Urothelium cell line (cell line): Measurements from ENCODE around the gene PCDHAC2.

Experiments used
- DNase-seq: peaks from one replicate; pipeline ENCODE4 v3.0.0; 2011; ENCODE audit warnings: low spot score, mixed read lengths
- FAIRE-seq: peaks from 2 replicates; lab custom pipeline; 2011; peaks lifted over from hg19 to GRCh38; lab: Jason Lieb, UNC

The PCDHAC2 gene

DNA sequence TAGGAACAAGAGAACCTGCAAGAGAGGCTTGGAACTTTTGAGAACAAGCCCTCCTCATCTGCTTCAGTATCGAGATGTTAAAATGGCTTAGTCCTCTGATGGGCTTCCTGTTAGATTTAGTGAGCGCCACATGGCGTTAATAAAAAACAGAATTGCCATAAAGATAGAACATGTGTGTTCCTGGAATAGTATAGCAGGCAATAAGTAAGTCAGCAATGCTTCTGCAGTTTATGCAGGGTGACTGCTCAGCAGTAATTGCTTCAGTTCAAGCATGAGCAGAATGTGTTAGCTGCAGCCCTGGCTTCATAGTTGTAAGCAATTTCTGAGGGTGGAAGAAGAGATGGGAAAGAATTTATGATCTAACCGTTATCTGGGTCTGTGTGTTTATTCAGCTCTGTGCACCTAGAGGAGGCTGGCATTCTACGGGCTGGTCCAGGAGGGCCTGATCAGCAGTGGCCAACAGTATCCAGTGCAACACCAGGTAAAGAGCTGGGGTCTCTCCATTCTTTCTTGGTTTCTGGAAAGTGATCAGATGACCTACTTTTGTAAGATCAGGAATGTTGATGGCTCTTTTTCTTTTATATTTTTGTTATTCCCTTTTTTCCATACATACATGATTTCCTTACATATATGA is 15.9 kb downstream of the PCDHAC2 start:
- no peak for FAIRE-seq
- no peak for DNase-seq

DNA sequence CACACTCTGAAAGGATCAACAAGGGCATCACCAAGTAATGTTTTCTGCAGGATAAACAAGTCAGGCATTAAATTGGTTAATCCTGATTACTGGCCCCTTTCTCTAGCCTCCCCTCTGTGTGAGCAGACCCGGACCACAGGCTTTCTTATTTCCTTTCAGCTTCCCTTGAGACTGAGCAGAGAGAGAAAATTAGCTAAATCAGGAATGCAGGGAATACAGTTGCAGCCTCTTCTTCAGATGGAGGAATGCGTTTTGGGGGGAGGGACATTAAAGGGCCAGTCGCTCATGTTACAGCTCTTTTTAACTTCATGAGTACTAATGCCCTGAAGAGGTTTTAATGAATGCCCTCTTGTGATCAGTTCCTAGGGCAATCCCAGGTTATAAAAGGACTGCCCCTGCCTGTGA is 19.8 kb downstream of the PCDHAC2 start:
- no peak for DNase-seq
- no peak for FAIRE-seq

DNA sequence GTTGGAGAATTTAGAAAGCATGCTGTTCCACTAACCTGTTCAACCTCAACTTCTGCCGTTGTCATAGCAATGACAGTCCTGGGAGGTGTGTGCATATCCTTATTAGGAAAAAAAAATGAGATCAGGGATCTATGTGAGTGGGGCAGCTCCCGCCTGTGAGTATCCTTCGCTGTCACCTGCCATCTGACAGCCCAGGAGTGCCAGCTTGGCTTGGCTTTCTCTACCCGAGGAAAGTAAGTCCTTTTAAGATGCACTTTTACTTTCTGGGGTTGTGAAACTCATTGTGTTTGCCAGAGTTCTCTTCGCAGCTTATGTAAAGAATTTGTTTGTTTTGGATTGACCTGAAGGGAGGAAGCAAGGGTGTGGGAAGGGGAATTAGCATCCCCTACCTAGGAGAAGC is 21.8 kb downstream of the PCDHAC2 start:
- DNase-seq = no peak
- no peak for FAIRE-seq

DNA sequence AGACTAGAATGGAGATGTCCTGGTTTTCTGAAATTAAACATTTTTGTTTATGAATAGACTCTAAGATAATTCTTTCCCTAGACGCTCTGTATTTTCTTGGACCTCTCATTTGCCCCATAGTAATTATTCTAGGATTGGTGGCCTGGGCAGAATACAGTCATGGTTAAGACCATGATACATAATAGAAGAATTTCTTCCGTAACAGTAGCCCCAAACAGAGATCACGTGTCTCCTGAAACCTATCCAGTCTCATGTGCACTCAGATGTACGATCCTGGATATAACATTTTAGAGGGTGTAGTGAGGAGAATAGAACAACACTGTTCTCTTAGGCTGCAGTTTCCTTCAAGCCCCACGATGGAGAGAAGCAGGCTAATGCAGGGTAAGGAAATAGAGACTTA is 22.3 kb downstream of the PCDHAC2 start:
- DNase-seq (no peak), FAIRE-seq (no peak)

DNA sequence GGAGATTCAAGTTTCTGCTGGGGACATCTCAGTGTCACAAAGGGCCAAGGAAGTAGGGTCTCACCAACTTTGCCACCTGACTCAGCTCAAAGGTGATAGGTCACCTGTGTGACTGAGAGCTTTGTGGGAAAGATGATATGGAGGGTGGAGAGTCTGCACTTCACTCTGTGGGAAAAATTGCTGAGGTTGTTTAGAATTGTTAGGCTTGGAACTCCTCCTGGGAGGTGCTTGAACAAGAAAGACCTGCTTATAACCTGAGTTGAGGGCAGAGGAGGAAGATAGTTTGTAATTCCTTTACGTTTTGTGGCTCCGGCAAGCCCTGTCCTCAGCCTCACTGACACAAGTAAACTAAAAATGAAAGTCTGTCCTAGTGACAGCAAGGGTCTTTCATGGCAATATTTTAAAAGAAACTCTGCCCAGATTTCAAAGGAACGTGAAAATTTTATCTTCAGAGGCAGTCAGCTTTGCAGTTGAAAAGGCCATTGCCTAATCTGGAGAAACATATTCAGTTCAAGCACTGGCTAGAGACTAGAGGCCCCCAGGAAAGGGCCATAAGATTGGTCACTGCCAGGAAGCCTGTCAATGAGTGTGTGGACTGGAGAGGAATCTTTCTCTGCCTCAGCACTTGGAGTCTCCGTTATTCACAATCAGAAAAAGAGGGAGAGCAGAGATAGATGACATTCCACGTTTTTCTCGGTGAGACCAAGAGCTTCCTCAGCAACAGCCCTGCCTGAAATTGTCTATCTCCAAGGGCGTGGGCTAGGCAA is 23.2 kb downstream of the PCDHAC2 start:
- DNase-seq = no peak
- no peak for FAIRE-seq

DNA sequence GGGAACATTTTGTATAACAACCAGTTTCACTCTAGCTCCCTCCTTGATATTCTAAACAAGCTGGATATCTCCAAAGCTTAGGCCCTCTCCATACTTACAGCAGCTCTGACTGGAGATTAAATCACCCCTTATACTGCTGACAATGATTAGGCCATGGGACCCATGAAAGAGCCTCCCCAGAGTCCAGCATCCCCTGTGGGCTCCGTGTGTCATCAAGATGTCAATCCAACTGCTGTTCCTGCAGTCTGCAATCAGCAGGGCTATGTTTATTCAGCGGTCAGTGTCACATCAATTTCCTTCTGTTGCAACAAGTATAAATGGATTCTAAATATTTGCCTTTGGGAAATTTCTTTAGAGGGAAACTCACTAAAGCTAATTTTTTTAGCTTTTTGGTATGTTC is 26.6 kb downstream of the PCDHAC2 start:
- FAIRE-seq (no peak), DNase-seq (no peak)

DNA sequence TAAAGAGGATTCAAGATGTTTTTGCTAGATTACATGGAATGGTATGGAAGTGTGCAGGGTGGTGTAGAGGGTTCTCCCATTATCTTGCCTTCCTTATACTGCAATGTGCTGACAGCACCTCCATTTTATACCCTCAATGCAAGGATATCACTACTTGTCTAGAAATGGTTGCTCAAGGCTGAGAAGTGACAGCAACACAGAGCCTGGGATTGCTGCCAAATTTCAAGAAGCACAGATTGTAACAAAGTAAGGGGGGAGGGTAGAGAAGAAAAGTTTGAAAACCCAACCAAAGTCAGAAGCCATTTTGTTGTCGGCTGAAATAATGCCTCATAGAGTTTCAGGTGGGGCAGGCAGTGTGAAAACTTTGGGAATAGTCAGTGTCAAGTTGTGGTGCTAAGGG is 29.8 kb downstream of the PCDHAC2 start:
- FAIRE-seq = no peak
- no peak for DNase-seq

DNA sequence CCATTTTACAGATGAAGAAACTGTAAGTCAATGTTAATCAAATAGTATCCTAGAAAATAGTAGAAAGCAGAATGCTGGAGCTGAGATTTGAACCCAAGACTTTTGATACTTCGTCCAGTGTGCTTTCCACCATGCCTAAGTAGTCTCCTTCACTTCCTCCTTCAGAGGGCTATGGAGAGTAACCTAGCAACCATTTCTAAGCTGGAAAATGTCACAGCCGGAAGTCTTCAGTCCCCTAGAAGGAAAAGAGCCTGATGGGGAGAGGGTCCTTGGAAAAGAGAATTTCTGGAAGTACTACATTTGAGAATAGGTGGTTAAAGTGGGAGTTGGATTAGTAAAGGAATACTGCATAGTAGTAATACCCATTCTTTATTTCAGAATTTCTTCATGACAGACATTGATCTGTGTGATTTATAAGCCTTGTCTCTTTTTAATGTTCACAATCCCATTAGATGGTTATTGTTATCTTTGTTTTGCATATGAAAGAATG is 32.7 kb downstream of the PCDHAC2 start:
- DNase-seq = no peak
- FAIRE-seq = no peak

DNA sequence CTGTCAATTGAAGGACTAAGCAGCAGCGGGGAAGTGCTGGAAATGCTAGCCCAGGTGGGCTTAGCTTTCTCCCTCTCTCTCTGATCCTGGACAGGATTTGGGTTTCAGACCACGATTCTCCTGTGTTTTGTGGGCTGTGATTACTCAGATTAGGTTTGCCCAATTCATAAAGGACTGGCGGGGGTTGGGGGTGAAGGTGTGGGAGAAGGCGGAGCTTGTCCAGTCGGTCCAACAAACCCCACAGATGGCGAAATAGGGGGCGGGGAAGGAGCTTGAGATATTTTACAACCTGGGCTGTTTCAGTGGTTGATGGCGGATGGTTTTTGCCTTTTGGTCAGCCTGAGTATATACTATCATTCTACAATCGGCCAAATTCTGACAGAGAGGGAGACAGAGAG is 35.2 kb downstream of the PCDHAC2 start:
- peak; percentile 33 for DNase-seq
- FAIRE-seq = no peak

DNA sequence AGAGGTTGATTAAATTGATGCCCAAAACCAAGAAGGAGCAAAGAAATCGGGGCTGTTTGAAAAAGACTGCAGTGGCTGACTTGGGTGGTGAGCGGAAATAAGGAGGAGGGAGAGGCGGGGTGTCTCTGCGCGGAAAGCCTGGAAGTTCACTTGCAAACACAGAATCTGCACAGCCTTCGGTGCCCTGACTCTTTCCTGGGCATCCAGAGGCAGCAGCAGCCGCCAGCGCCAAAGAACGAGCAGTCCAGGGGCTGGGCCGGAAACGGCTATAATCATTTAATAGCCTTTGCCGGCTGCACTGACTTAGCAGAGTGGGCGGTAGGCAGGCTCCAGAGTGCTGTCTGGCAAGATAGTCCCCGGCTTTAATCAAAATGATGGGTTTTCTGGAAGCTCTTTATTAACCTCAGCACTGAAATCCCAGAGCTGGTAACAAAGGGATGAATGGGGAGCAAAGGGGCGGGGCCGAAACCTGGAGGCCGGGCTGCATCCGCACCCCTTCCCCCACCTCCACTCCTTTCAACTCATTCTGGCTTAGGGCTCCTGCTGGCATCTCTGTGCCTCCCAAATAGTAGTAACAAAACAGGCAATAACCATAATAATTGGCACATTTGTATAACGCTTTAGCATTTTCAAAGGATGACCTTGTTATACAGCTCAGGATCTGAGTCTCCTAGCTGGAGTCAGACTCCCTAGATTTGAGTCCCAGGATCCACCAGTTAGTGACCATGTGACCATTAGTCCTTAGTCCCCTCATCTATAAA is 35.7 kb downstream of the PCDHAC2 start:
- peak; percentile 24 for DNase-seq
- FAIRE-seq = no peak

DNA sequence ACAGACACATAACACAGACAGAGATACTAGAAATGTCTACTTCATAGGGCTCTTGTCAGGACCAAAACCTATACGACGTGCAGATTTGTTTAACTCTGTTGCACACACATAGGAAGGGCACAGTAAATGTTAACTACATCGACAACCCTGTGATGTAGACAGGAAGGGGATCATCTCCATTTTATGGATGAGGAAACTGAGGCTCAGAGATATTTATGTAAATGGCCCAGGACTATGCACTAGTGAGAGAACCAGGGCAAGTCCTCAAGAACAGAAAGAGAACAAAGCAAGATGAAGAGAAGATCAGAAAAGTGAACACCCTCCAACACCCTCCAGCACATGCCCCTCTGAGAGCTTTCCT is 36.3 kb downstream of the PCDHAC2 start:
- DNase-seq = no peak
- no peak for FAIRE-seq

DNA sequence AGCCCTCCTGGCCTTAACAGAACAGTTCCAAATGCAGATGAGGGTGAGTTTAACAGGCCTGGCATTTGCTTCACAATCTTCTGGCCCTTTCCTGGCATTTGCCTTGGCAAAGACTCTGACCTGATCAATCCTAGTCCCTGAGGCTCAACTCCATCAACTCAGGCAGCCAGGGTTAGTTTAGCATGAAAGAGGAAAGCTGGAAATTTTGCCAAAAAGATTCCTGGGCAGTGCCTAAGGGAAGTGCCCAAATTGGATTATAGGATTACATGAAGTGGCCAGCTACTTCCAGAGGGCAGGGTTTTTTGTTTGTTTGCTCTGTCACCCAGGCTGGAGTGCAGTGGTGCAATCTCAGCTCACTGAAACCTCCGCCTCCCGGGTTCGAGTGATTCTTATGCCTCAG is 36.8 kb downstream of the PCDHAC2 start:
- FAIRE-seq = no peak
- no peak for DNase-seq

DNA sequence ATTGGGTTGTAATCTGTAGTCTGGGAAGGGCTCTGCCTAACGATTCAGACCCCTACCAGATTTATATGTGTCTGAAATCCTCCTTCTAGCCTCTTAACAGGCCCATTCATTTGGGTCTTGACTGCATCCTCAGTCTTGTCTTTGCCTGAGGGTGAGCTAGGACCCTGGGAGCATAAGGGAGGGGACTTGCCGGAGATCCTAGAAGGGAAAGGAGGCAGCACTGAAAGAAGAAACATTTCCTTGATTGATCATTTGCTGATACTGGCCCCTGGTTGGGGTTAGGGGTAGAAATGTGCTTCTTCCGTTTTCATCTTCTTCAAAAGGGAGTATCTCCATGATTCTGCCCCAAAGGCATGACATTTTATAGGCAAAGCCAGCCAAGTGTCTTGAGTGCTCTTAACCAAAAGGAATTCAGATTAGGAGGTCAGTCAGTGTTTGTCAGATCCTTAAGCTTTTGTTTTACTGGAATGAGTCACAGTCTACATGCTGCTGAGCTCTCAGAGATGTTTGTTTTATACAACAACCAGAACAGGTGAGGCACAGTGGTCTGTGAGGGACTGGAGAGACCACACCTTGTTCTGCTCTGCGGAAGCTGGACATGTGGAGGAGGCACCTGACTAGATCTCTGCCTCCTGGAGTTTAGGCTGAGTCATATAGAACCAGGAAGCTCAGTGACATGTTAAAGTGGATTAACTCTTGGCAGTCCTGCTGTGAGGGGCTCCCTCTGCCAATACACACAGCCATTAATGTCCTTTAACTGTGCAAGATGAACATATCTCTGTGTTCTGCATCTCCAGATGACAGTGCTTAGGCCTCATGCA is 37.7 kb downstream of the PCDHAC2 start:
- no peak for FAIRE-seq
- peak; percentile 70 for DNase-seq

DNA sequence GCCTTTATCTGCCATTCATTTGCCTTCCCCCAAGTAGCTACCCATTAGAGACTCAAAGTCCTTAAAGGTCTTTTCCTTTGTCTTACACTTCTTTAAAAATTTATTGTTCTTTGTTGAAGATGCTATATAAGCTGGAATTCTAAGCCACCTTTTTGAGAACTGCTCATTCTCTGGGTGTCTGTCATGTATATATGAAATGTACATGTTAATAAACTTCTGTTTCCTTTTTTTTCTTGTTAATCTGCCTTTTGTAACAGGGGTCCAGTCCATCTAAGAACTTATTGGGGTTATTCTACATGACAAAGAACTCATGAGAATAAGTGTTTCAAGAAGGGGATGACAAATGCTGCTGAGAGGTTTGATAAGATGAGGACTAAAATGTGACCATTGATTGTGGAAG is 41.5 kb downstream of the PCDHAC2 start:
- FAIRE-seq = no peak

DNA sequence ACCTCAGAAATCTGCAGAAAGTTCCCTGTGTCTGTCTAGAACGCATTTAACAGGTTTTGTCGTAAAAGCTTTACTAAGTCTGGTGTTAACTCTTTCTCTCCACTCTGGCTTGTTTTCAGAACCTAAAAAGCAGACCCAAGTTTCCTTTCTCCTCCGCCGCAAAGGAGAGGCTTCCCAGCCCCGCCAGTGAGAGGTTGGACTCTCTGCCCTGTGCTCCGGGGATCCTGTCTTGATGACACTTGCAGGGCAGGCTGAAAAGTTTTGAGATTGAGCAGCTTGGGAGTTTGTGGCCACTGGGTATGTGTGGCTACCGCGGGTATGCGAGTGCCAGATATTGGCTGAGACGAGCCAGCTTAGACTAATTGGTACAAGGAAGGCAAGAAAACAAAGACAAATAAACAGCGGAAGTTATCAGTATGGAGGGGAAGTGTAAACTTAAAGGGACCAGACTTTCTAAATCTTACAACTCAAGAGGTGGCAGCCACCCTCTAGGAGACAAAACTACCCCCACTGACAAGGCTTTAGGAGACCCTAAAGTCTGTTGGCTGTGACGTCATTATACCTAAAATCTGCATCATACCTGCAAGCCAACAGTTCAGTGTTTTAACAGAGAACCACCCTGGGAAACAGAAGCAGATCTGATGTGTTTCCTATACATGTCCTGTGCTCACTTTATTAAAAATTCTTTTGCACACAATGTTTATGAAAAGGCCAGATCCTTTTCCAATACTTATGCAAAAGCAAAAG is 43.9 kb downstream of the PCDHAC2 start:
- FAIRE-seq (no peak), DNase-seq (no peak)

More for the DNA sequence above, 41.5 kb downstream of the PCDHAC2 start:
- no peak for DNase-seq

DNA sequence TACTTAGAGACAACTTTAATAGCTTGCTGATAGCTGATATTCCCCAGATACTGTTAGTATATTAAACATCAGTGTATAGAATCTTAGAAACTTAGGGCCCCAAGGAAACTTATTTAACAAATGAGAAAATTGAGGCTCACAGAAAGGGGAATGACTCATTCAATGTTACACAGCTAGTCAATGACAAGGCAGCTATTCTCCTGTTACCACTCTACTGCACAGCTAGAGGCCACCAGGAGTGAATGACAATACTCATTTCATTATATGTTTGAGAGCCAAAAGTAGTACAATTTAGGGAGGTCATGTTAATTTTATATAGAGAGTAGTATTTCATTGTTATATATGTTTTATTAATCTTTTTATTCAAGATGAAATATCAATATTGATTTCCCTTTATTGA is 51.7 kb downstream of the PCDHAC2 start:
- FAIRE-seq (no peak), DNase-seq (no peak)
